Keratinocyte (primary cell): Measurements from ENCODE around the gene CFLAR. TPM values are rescaled to one million over a fixed set of nuclear protein-coding genes. Genes with fewer than 3 reads are reported as not detected.

Experiments
- DNase-seq: peaks from one replicate; pipeline ENCODE4 v3.0.0-alpha.2; 2011; ENCODE audit warnings: low read depth, missing footprints, low spot score
- FAIRE-seq: peaks from 2 replicates; lab custom pipeline; 2011; peaks lifted over from hg19 to GRCh38; lab: Jason Lieb, UNC
- H2AFZ ChIP-seq: 2 replicates; pipeline ENCODE4 v1.6.0; 2012; ENCODE audit warnings: low read length, control low read depth, inconsistent platforms; ENCODE audit not compliant: control insufficient read depth
- H3K27ac ChIP-seq: 2 replicates; pipeline ENCODE4 v1.5.1; 2011; ENCODE audit warnings: low read length; ENCODE audit not compliant: control insufficient read depth, insufficient read depth
- H3K27me3 ChIP-seq: 3 replicates; pipeline ENCODE4 v1.6.0; 2011; ENCODE audit warnings: low read length; ENCODE audit not compliant: control insufficient read depth, insufficient read depth; ENCODE audit errors: extremely low read depth
- H3K36me3 ChIP-seq, 2 experiments: 2 replicates in 1 of 2; 3 replicates in 1 of 2; pipeline ENCODE4 v1.5.1; 2011; ENCODE audit warnings: low read length in 2 of 2, mild to moderate bottlenecking in 1 of 2; ENCODE audit not compliant: control insufficient read depth in 2 of 2, insufficient read depth in 2 of 2; ENCODE audit errors: extremely low read depth in 1 of 2
- H3K4me1 ChIP-seq: 3 replicates; pipeline ENCODE4 v1.5.1; 2011; ENCODE audit warnings: low read length; ENCODE audit not compliant: control insufficient read depth, insufficient read depth; ENCODE audit errors: extremely low read depth
- H3K4me2 ChIP-seq: 3 replicates; pipeline ENCODE4 v1.6.0; 2011; ENCODE audit warnings: low read depth, low read length; ENCODE audit not compliant: control insufficient read depth, insufficient read depth; ENCODE audit errors: extremely low read depth
- H3K4me3 ChIP-seq, 3 experiments: fragments of 200-600 bp in 1 of 3; sonication (generic) in 1 of 3; 2 replicates in 2 of 3; 3 replicates in 1 of 3; pipeline ENCODE4 v1.5.1; 2011 to 2016; ENCODE audit warnings: low read length in 3 of 3, mild to moderate bottlenecking in 3 of 3, control low read depth in 2 of 3, inconsistent platforms in 1 of 3, low read depth in 1 of 3, mixed read lengths in 1 of 3, mixed run types in 1 of 3, moderate library complexity in 1 of 3; ENCODE audit not compliant: control insufficient read depth in 2 of 3, insufficient read depth in 2 of 3; ENCODE audit errors: extremely low read depth in 1 of 3
- H3K79me2 ChIP-seq: 2 replicates; pipeline ENCODE4 v1.6.0; 2012; ENCODE audit warnings: low read length; ENCODE audit not compliant: control insufficient read depth, insufficient read depth
- H3K9ac ChIP-seq: 3 replicates; pipeline ENCODE4 v1.6.0; 2011; ENCODE audit warnings: low read length; ENCODE audit not compliant: control insufficient read depth, insufficient read depth; ENCODE audit errors: extremely low read depth
- H3K9me1 ChIP-seq: 3 replicates; pipeline ENCODE4 v1.6.0; 2011; ENCODE audit warnings: low read length; ENCODE audit not compliant: control insufficient read depth, insufficient read depth; ENCODE audit errors: extremely low read depth
- H3K9me3 ChIP-seq: 2 replicates; pipeline ENCODE4 v1.5.1; 2012; ENCODE audit warnings: low read depth, low read length; ENCODE audit not compliant: control insufficient read depth
- H4K20me1 ChIP-seq: 3 replicates; pipeline ENCODE4 v1.6.0; 2011; ENCODE audit warnings: low read length; ENCODE audit not compliant: control insufficient read depth, insufficient read depth; ENCODE audit errors: extremely low read depth
- EZH2 ChIP-seq: IDR thresholded peaks from one replicate; pipeline ENCODE4 v1.6.1; 2012; ENCODE audit warnings: inconsistent platforms, mild to moderate bottlenecking, low read length, moderate library complexity
- dilution Hi-C: fragments of 300-500 bp; cut with MboI; formaldehyde crosslinking; loops from one replicate; pipeline ENCODE4 v1.7.0; 2020; ENCODE audit warnings: low sequenced_read_pairs; ENCODE audit not compliant: extremely low pct_ligation_motif_present
- polyA plus RNA-seq, 5 experiments: library from polyadenylated mRNA; depleted of rRNA in 3 of 5; stranded (reverse) in 3 of 5; stranded (forward) in 1 of 5; unstranded in 1 of 5; fragments of >200 nt; gene quantifications; 1 replicate in 1 of 5; 2 replicates in 3 of 5; 3 replicates in 1 of 5; pipeline versions ENCODE4 v1.2.1 to v1.2.3, GENCODE V29; 2011 to 2012; ENCODE audit warnings: missing spikeins in 2 of 5, low read depth in 1 of 5, low replicate concordance in 1 of 5
- TF ChIP-seq, protein P1 (sequence below), 3 experiments: IDR thresholded peaks in 1 of 3; conservative IDR thresholded peaks in 1 of 3; optimal IDR thresholded peaks in 1 of 3; 2 replicates in 2 of 3; 3 replicates in 1 of 3; pipeline versions ENCODE3 to v1.5.1; 2011; ENCODE audit warnings: low read length in 3 of 3, mild to moderate bottlenecking in 3 of 3, moderate library complexity in 2 of 3, control low read depth in 1 of 3, inconsistent platforms in 1 of 3; ENCODE audit not compliant: insufficient read depth in 2 of 3; ENCODE audit errors: extremely low read depth in 1 of 3

The CFLAR gene
- polyA plus RNA-seq, 1 donor (not counting 4 experiments of a cell fraction or from before 2014, with no cell fraction given): 37.3 TPM

- no peaks in the 10 kb centered on the region for H4K20me1 ChIP-seq
- H3K79me2 ChIP-seq: peaks cover 58% of the 10 kb centered on the region
- H3K27me3 ChIP-seq: no peaks in the 10 kb centered on the region
- H2AFZ ChIP-seq: no peak overlapping the region
- DNase-seq (no peak), FAIRE-seq (no peak)
- dilution Hi-C loops: no loop called here
- peak overlapping the region; percentile 74 for H3K27ac ChIP-seq
- H3K36me3 ChIP-seq: peaks cover 0 to 5% of the 10 kb centered on the region in 2 experiments
- no peaks in the 10 kb centered on the region for H3K9me1 ChIP-seq
- H3K4me3 ChIP-seq: no peak overlapping the region
- peaks cover 87% of the 10 kb centered on the region for H3K4me1 ChIP-seq
- TF ChIP-seq, protein P1, sequence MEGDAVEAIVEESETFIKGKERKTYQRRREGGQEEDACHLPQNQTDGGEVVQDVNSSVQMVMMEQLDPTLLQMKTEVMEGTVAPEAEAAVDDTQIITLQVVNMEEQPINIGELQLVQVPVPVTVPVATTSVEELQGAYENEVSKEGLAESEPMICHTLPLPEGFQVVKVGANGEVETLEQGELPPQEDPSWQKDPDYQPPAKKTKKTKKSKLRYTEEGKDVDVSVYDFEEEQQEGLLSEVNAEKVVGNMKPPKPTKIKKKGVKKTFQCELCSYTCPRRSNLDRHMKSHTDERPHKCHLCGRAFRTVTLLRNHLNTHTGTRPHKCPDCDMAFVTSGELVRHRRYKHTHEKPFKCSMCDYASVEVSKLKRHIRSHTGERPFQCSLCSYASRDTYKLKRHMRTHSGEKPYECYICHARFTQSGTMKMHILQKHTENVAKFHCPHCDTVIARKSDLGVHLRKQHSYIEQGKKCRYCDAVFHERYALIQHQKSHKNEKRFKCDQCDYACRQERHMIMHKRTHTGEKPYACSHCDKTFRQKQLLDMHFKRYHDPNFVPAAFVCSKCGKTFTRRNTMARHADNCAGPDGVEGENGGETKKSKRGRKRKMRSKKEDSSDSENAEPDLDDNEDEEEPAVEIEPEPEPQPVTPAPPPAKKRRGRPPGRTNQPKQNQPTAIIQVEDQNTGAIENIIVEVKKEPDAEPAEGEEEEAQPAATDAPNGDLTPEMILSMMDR (optimal IDR thresholded peaks at IDR 0.05 in 1 of 3, IDR thresholded peaks at IDR 0.05 in 1 of 3, conservative IDR thresholded peaks at IDR 0.05 in 1 of 3; ENCODE audit: extremely low read depth in 1 of 3, insufficient read depth in 2 of 3, low read length in 3 of 3): no peak
- TF ChIP-seq EZH2: no peak
- no peaks in the 10 kb centered on the region for H3K9me3 ChIP-seq
- H3K4me2 ChIP-seq: peak overlapping the region; percentile 49
- peak overlapping the region; percentile 45 for H3K9ac ChIP-seq
These were observed 12.1 kb downstream of the CFLAR start for GRCh38 chr2:201128033-201128432.

DNA sequence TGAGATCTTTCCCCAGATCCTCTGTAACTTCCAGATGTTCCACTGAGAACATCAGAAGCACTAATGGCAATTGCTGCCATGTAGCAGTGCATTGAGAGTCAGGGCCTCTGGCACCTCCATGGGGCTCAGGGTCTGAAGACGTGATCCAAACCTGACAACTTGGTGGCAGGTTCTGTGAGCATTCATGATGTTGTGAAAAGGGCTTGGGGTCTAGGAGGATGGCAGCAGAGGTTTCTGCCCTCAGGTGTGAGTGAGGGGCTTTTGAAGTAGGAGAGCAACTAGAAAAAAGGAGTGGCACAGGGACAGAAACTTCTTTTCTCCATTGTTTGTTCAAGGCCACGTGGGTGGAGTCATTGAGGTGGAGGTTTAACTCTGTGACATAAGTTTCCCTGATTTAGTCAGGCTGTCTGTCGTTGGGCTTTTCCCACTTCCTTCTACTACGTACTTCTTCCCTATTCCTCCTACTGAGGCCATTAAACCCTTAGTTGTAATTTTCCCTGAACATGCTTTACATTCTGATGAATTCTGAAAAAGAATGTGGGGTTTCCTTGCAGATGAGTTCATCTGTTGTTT is 13.1 kb downstream of the CFLAR start:
- H3K9ac ChIP-seq: peak overlapping the region; percentile 30
- H3K4me3 ChIP-seq: no peak overlapping the region
- FAIRE-seq (peak; percentile 69), DNase-seq (no peak)
- dilution Hi-C loops: no loop called here
- H4K20me1 ChIP-seq: no peaks in the 10 kb centered on the region
- H2AFZ ChIP-seq: no peak overlapping the region
- peak overlapping the region; percentile 74 for H3K27ac ChIP-seq
- H3K9me3 ChIP-seq: no peaks in the 10 kb centered on the region
- H3K4me1 ChIP-seq: peaks cover 79% of the 10 kb centered on the region
- peaks cover 2 to 9% of the 10 kb centered on the region in 2 experiments for H3K36me3 ChIP-seq
- H3K27me3 ChIP-seq: no peaks in the 10 kb centered on the region
- H3K4me2 ChIP-seq: peak overlapping the region; percentile 6
- TF ChIP-seq, protein P1 (optimal IDR thresholded peaks at IDR 0.05 in 1 of 3, IDR thresholded peaks at IDR 0.05 in 1 of 3, conservative IDR thresholded peaks at IDR 0.05 in 1 of 3; ENCODE audit: extremely low read depth in 1 of 3, insufficient read depth in 2 of 3, low read length in 3 of 3): no peak
- TF ChIP-seq EZH2: no peak
- no peaks in the 10 kb centered on the region for H3K9me1 ChIP-seq
- peaks cover 53% of the 10 kb centered on the region for H3K79me2 ChIP-seq
